GM12878 (cell line): Measurements from ENCODE around the gene BIRC6. TPM values are rescaled to one million over a fixed set of nuclear protein-coding genes. Genes with fewer than 3 reads are reported as not detected.

ENCODE experiments used
- ATAC-seq: fragments of 200-7000 bp; cut with Tn5 transposase; 3 replicates; pipeline ENCODE4 v1.9.1; 2020; ENCODE audit warnings: mild to moderate bottlenecking, moderate library complexity
- BruUV-seq: library from RNA; stranded (reverse); fragments of 400-500 nt; replicated peaks from 2 replicates; lab custom pipeline; 2021; lab: Mats Ljungman, UMichigan
- CTCF ChIA-PET: fragments of 300-600 bp; sonication (Branson Sonifier 250); formaldehyde crosslinking; extraction: SDS; loops from one replicate; lab custom pipeline; 2021; ENCODE audit warnings: inconsistent platforms; lab: Yijun Ruan, JAX
- POLR2A ChIA-PET: fragments of 350-600 bp; formaldehyde crosslinking; extraction: SDS; loops from one replicate; lab custom pipeline; 2021; ENCODE audit warnings: inconsistent platforms; lab: Charles Lee
- RAD21 ChIA-PET: fragments of 300-600 bp; sonication (Branson Sonifier 250); formaldehyde crosslinking; loops from one replicate; lab custom pipeline; 2023; ENCODE audit warnings: antibody characterized with exemption; ENCODE audit not compliant: unreplicated experiment; lab: Charles Lee
- SMC1A ChIA-PET: fragments of 300-600 bp; sonication (Branson Sonifier 250); formaldehyde crosslinking; loops from one replicate; lab custom pipeline; 2023; ENCODE audit not compliant: unreplicated experiment, uncharacterized antibody; lab: Charles Lee
- DNase-seq: peaks from one replicate; pipeline ENCODE4 v3.0.0-alpha.2; 2011; ENCODE audit warnings: low read depth, low spot score
- FAIRE-seq: peaks from 3 replicates; lab custom pipeline; 2011; peaks lifted over from hg19 to GRCh38; lab: Jason Lieb, UNC
- H2AFZ ChIP-seq: 2 replicates; pipeline ENCODE4 v1.6.0; 2011; ENCODE audit warnings: low read depth, low read length, control low read depth; ENCODE audit not compliant: control insufficient read depth
- H3K27ac ChIP-seq: 2 replicates; pipeline ENCODE4 v1.5.1; 2011; ENCODE audit warnings: control low read depth; ENCODE audit not compliant: control insufficient read depth, insufficient read depth
- H3K27me3 ChIP-seq, 2 experiments: replicated peaks in 1 of 2; 2 replicates each; pipeline versions ENCODE4 v1.6.0 to v1.6.1; 2011; ENCODE audit warnings: low read length in 1 of 2; ENCODE audit not compliant: control insufficient read depth in 2 of 2, insufficient read depth in 2 of 2
- H3K36me3 ChIP-seq, 2 experiments: 2 replicates each; pipeline ENCODE4 v1.5.1; 2011; ENCODE audit warnings: low read length in 1 of 2; ENCODE audit not compliant: control insufficient read depth in 2 of 2, insufficient read depth in 2 of 2
- H3K4me1 ChIP-seq: 2 replicates; pipeline ENCODE4 v1.6.1; 2011; ENCODE audit warnings: mild to moderate bottlenecking, low read length, moderate library complexity, mixed read lengths; ENCODE audit not compliant: control insufficient read depth, insufficient read depth
- H3K4me2 ChIP-seq: 2 replicates; pipeline ENCODE4 v1.6.0; 2011; ENCODE audit warnings: control low read depth; ENCODE audit not compliant: control insufficient read depth, insufficient read depth
- H3K4me3 ChIP-seq: fragments of 200-600 bp; sonication (generic); 2 replicates; pipeline ENCODE4 v1.5.1; 2016
- H3K79me2 ChIP-seq: 2 replicates; pipeline ENCODE4 v1.6.0; 2011; ENCODE audit warnings: low read length; ENCODE audit not compliant: control insufficient read depth, insufficient read depth
- H3K9ac ChIP-seq: 2 replicates; pipeline ENCODE4 v1.8.0; 2011; ENCODE audit warnings: low read length, control low read depth, mixed read lengths; ENCODE audit not compliant: control insufficient read depth, insufficient read depth
- H3K9me3 ChIP-seq: replicated peaks from 3 replicates; pipeline ENCODE4 v1.5.1; 2011; ENCODE audit warnings: mild to moderate bottlenecking, low read length; ENCODE audit not compliant: control insufficient read depth, insufficient read depth
- H4K20me1 ChIP-seq: 2 replicates; pipeline ENCODE4 v1.6.0; 2011; ENCODE audit not compliant: control insufficient read depth, insufficient read depth
- BRCA1 ChIP-seq: IDR thresholded peaks from 2 replicates; pipeline ENCODE4 v1.6.1; 2011; ENCODE audit warnings: low read depth, low read length, improper control_type of control experiment
- CBFB ChIP-seq: IDR thresholded peaks from 2 replicates; pipeline ENCODE4 v1.6.1; 2016; ENCODE audit warnings: antibody characterized with exemption, low read depth
- CTCF ChIP-seq, 3 experiments: IDR thresholded peaks in 2 of 3; conservative IDR thresholded peaks in 1 of 3; 2 replicates each; pipeline ENCODE4 v1.5.1; 2011; ENCODE audit warnings: low read depth in 3 of 3, low read length in 3 of 3, mild to moderate bottlenecking in 3 of 3, control low read depth in 2 of 3, moderate library complexity in 2 of 3, inconsistent platforms in 1 of 3, mixed read lengths in 1 of 3; ENCODE audit not compliant: control insufficient read depth in 2 of 3, insufficient read depth in 1 of 3; ENCODE audit errors: extremely low read depth in 1 of 3
- ESRRA ChIP-seq: IDR thresholded peaks from 2 replicates; pipeline ENCODE4 v1.6.1; 2012; ENCODE audit warnings: mild to moderate bottlenecking, low read length, improper control_type of control experiment
- MYC ChIP-seq: IDR thresholded peaks from 2 replicates; pipeline ENCODE4 v1.6.1; 2011; ENCODE audit warnings: mild to moderate bottlenecking, low read length, moderate library complexity, inconsistent platforms; ENCODE audit not compliant: insufficient read depth, insufficient replicate concordance, insufficient read length, severe bottlenecking
- NFIC ChIP-seq: IDR thresholded peaks from 2 replicates; pipeline ENCODE4 v1.6.1; 2012; ENCODE audit warnings: low read depth, mild to moderate bottlenecking, inconsistent platforms, low read length, moderate library complexity
- PAX5 ChIP-seq: IDR thresholded peaks from 2 replicates; pipeline ENCODE4 v1.6.1; 2011; ENCODE audit warnings: low read depth, low read length, borderline replicate concordance
- PML ChIP-seq: IDR thresholded peaks from 2 replicates; pipeline ENCODE4 v1.6.1; 2012; ENCODE audit warnings: low read length, inconsistent platforms
- RAD21 ChIP-seq: IDR thresholded peaks from 2 replicates; pipeline ENCODE4 v1.6.1; 2011; ENCODE audit warnings: mild to moderate bottlenecking, low read depth, low read length, moderate library complexity; ENCODE audit not compliant: insufficient read depth
- SREBF1 ChIP-seq: IDR thresholded peaks from 2 replicates; pipeline ENCODE4 v1.6.1; 2012; ENCODE audit warnings: mild to moderate bottlenecking, low read length
- SUZ12 ChIP-seq: fragments of 200-600 bp; sonication (generic); IDR thresholded peaks from one replicate; pipeline ENCODE4 v1.6.1; 2018; ENCODE audit warnings: antibody characterized with exemption, mild to moderate bottlenecking; ENCODE audit not compliant: unreplicated experiment
- TARDBP ChIP-seq: IDR thresholded peaks from 2 replicates; pipeline ENCODE4 v1.6.1; 2016; ENCODE audit warnings: borderline replicate concordance
- WGBS: methylation state at CpG from one replicate; pipeline ENCODE4 v1.1.6; 2016; ENCODE audit warnings: low lambda C conversion rate; ENCODE audit not compliant: insufficient replicate concordance, insufficient coverage; ENCODE audit errors: missing lambda C conversion rate; 5-methylcytosine and 5-hydroxymethylcytosine counted together
- in situ Hi-C: fragments of 300-500 bp; cut with MboI; formaldehyde crosslinking; loops from 9 replicates; pipeline ENCODE4 v1.14.3; 2018; ENCODE audit warnings: mixed read lengths
- intact Hi-C: fragments of 100-400 bp; cut with micrococcal nuclease; formaldehyde crosslinking; loops from one replicate; pipeline ENCODE4 v1.14.2; 2022; ENCODE audit not compliant: unreplicated experiment
- polyA plus RNA-seq, 11 experiments: library from polyadenylated mRNA; depleted of rRNA in 4 of 11; unstranded in 6 of 11; stranded (reverse) in 5 of 11; fragments of >200 nt; fragmentation: Nextera tagmentation in 4 of 11; fragmentation: Illumina TruSeq in 1 of 11; extraction: Ambion mirVana in 4 of 11; extraction: Trizol in 1 of 11; gene quantifications; 1 replicate in 1 of 11; 2 replicates in 10 of 11; pipeline versions ENCODE4 v1.2.1 to v1.2.3, GENCODE V29; 2011 to 2016; ENCODE audit warnings: inconsistent platforms in 2 of 11, missing spikeins in 2 of 11, low read depth in 1 of 11
- total RNA-seq, 4 experiments: library from RNA; depleted of rRNA in 3 of 4; stranded (reverse); fragments of >200 nt in 3 of 4; fragmentation: Illumina TruSeq in 1 of 4; extraction: Trizol in 1 of 4; gene quantifications; 2 replicates each; pipeline versions ENCODE4 v1.2.1 to v1.2.3, GENCODE V29; 2013 to 2021

BIRC6 gene
- total and polyA plus RNA-seq, 10 of the 15 experiments (the other 5 are each of a cell fraction or from before 2014, with no cell fraction given) = 18.8 to 118 (median 55.0) TPM

GRCh38 chr2:32623311-32623706, 266.5 kb downstream of the BIRC6 start:
- Histone ChIP-seq H3K4me1 (peaks cover 2% of the 10 kb centered on the region; the same call in 1 of the 2 replicates), H3K9ac (no peak overlapping the region), H3K27me3 (no peaks in the 10 kb centered on the region), H4K20me1 (no peaks in the 10 kb centered on the region), H3K4me2 (no peak overlapping the region), H3K36me3 (peaks cover 2 to 10% of the 10 kb centered on the region in 2 experiments), H3K9me3 (no peaks in the 10 kb centered on the region), H2AFZ (no peak overlapping the region), H3K27ac (no peak overlapping the region), H3K79me2 (peaks cover 2% of the 10 kb centered on the region), H3K4me3 (no peak overlapping the region)
- no peak for TF ChIP-seq PML
- TF ChIP-seq MYC = no peak
- TF ChIP-seq SREBF1 = no peak
- no peak for TF ChIP-seq RAD21
- TF ChIP-seq ESRRA = no peak
- TF ChIP-seq NFIC = no peak
- TF ChIP-seq BRCA1 = no peak
- TF ChIP-seq PAX5 = no peak
- no peak for TF ChIP-seq TARDBP
- no peak for TF ChIP-seq CTCF (IDR thresholded peaks at IDR 0.05 in 2 of 3, conservative IDR thresholded peaks at IDR 0.05 in 1 of 3; ENCODE audit: control insufficient read depth in 2 of 3, extremely low read depth in 1 of 3, insufficient read depth in 1 of 3, low read depth in 3 of 3, low read length in 3 of 3)
- no peak for TF ChIP-seq CBFB
- no peak for TF ChIP-seq SUZ12
- no peak for FAIRE-seq
- intact Hi-C loops = no loop called here
- ChIA-PET SMC1A (interaction anchor here (0.6 to 2.2 kb wide), 2 partner anchors 11 to 1362 kb away, joined by 3 to 5 read pairs; no protein-coding TSS in a partner anchor), CTCF (no interaction called here), RAD21 (interaction anchor here (0.5 kb wide), 1 partner anchor 187 kb away, joined by 3 read pairs; no protein-coding TSS in a partner anchor), POLR2A (no interaction called here)
- no peak for ATAC-seq
- WGBS = 100% methylated on average over 6 of the region's 6 CpGs
- no TSS peak for BruUV-seq
- in situ Hi-C loops = no loop called here
- no peak for DNase-seq
